Measurements from ENCODE around the gene IGFBP1.

The IGFBP1 gene

GRCh38 chr7:45917658-45918057 lies 29.4 kb downstream of the IGFBP1 start:
- Histone ChIP-seq H3K4me3 (ENCODE audit: low read depth in 1 of 5, low read length in 5 of 5) (peak overlapping the region; percentile 25 to 75 (median 40)), H3K9ac (ENCODE audit: low read length in 5 of 5) (no peak overlapping the region), H3K9me3 (ENCODE audit: control insufficient read depth in 5 of 5, low read length in 5 of 5) (no peaks in the 10 kb centered on the region), H3K27me3 (ENCODE audit: control insufficient read depth in 5 of 5, insufficient read depth in 4 of 5, low read length in 5 of 5) (peaks cover 0 to 22% (median 15%) of the 10 kb centered on the region in 5 donors), H3K4me1 (ENCODE audit: control insufficient read depth in 5 of 5, insufficient read depth in 5 of 5, low read length in 5 of 5) (peaks cover 2 to 49% (median 41%) of the 10 kb centered on the region in 5 donors), H3K36me3 (ENCODE audit: control insufficient read depth in 5 of 5, insufficient read depth in 5 of 5, low read length in 5 of 5) (peaks cover 0 to 42% (median 28%) of the 10 kb centered on the region in 5 donors), H3K27ac (ENCODE audit: low read depth, low read length) (no peak overlapping the region)

DNA sequence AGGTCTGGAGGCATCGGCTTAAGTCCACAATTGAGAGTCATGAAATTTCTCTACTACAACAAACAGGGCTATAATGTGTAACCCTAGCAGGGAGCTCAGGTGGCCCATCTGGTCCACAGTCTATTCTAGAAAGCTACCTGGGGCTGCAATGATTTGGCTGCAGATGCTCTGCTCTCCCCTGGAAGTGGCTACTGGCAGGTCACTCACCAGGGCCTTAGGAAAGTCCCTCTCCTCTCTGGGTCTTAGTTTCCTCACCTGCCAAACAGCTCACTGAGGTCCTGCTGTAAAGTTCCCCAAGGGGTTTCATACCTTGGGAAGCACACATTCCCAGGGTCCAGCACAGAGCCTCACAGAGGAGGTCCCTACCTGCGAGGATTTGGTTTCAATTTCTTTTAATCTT lies 30.3 kb downstream of the IGFBP1 start:
- H3K9ac ChIP-seq (ENCODE audit: low read length in 5 of 5), result no peak overlapping the region
- peak overlapping the region in 2 of 5 donors; percentile 68 to 75 for H3K4me3 ChIP-seq (ENCODE audit: low read depth in 1 of 5, low read length in 5 of 5)
- H3K27me3 ChIP-seq (ENCODE audit: control insufficient read depth in 5 of 5, insufficient read depth in 4 of 5, low read length in 5 of 5), result peaks cover 0 to 22% (median 15%) of the 10 kb centered on the region in 5 donors
- H3K4me1 ChIP-seq (ENCODE audit: control insufficient read depth in 5 of 5, insufficient read depth in 5 of 5, low read length in 5 of 5), result peaks cover 2 to 57% (median 50%) of the 10 kb centered on the region in 5 donors
- no peak overlapping the region for H3K27ac ChIP-seq (ENCODE audit: low read depth, low read length)
- peaks cover 0 to 33% (median 20%) of the 10 kb centered on the region in 5 donors for H3K36me3 ChIP-seq (ENCODE audit: control insufficient read depth in 5 of 5, insufficient read depth in 5 of 5, low read length in 5 of 5)
- no peaks in the 10 kb centered on the region for H3K9me3 ChIP-seq (ENCODE audit: control insufficient read depth in 5 of 5, low read length in 5 of 5)

DNA sequence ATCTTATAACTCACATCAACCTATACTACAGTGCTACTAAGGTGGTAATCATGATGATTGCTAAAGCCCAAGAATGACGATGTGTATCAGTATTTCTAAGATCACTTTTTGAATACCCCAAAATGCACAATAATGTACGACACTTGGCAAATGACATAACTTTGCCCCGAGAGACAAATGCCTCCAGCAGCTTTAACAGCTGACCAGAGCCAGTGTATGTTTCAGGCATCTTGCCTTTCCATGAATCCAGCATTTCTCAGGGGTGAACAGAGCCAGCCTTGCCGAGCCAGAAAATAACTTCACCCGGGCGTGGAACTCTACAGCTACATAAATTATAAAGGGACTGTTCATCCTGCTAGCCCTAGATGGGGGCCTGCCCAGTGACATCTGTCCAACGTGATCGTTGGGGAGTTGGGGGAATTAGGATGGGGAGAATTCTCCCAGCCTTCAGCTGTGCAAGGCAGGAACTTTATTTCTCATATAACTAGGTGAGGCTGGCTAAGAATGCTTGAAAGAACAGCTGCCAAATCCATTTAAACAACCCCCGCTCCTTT lies 31.0 kb downstream of the IGFBP1 start:
- Histone ChIP-seq H3K27me3 (ENCODE audit: control insufficient read depth in 5 of 5, insufficient read depth in 4 of 5, low read length in 5 of 5) (peaks cover 0 to 22% (median 15%) of the 10 kb centered on the region in 5 donors), H3K9me3 (ENCODE audit: control insufficient read depth in 5 of 5, low read length in 5 of 5) (no peaks in the 10 kb centered on the region), H3K4me1 (ENCODE audit: control insufficient read depth in 5 of 5, insufficient read depth in 5 of 5, low read length in 5 of 5) (peaks cover 2 to 61% (median 53%) of the 10 kb centered on the region in 5 donors), H3K4me3 (ENCODE audit: low read depth in 1 of 5, low read length in 5 of 5) (peak overlapping the region; percentile 68 to 76 (median 70)), H3K36me3 (ENCODE audit: control insufficient read depth in 5 of 5, insufficient read depth in 5 of 5, low read length in 5 of 5) (peaks cover 0 to 29% (median 19%) of the 10 kb centered on the region in 5 donors), H3K27ac (ENCODE audit: low read depth, low read length) (no peak overlapping the region), H3K9ac (ENCODE audit: low read length in 5 of 5) (peak overlapping the region in 2 of 5 donors; percentile 9 to 26)

DNA sequence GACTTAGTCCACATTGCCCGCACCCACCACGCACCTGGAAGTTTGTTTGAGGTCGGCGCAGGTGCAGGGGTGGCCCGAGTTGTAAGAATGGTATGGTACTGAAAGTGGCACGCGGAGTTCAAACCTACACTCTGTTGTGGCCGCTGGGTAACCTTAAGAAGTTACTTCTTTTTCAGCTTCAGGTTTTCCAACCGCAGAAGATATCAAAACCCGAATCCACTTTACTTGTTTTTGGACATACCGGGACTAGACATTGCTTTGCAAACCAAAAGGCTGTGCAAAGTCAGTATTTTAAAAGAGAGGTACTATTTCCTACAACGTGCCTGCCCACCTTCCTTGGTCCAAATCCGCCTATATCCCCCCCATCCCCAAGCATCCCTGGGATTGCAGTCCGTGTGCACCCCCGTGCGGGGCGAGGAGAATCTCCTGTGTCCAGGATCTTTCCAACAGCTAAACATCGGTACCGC lies 31.7 kb downstream of the IGFBP1 start:
- Histone ChIP-seq H3K9ac (ENCODE audit: low read length in 5 of 5) (no peak overlapping the region), H3K4me1 (ENCODE audit: control insufficient read depth in 5 of 5, insufficient read depth in 5 of 5, low read length in 5 of 5) (peaks cover 2 to 61% (median 53%) of the 10 kb centered on the region in 5 donors), H3K36me3 (ENCODE audit: control insufficient read depth in 5 of 5, insufficient read depth in 5 of 5, low read length in 5 of 5) (peaks cover 0 to 22% (median 12%) of the 10 kb centered on the region in 5 donors), H3K4me3 (ENCODE audit: low read depth in 1 of 5, low read length in 5 of 5) (peak overlapping the region; percentile 68 to 76 (median 70)), H3K9me3 (ENCODE audit: control insufficient read depth in 5 of 5, low read length in 5 of 5) (no peaks in the 10 kb centered on the region), H3K27ac (ENCODE audit: low read depth, low read length) (no peak overlapping the region), H3K27me3 (ENCODE audit: control insufficient read depth in 5 of 5, insufficient read depth in 4 of 5, low read length in 5 of 5) (peaks cover 0 to 22% (median 15%) of the 10 kb centered on the region in 5 donors)

DNA sequence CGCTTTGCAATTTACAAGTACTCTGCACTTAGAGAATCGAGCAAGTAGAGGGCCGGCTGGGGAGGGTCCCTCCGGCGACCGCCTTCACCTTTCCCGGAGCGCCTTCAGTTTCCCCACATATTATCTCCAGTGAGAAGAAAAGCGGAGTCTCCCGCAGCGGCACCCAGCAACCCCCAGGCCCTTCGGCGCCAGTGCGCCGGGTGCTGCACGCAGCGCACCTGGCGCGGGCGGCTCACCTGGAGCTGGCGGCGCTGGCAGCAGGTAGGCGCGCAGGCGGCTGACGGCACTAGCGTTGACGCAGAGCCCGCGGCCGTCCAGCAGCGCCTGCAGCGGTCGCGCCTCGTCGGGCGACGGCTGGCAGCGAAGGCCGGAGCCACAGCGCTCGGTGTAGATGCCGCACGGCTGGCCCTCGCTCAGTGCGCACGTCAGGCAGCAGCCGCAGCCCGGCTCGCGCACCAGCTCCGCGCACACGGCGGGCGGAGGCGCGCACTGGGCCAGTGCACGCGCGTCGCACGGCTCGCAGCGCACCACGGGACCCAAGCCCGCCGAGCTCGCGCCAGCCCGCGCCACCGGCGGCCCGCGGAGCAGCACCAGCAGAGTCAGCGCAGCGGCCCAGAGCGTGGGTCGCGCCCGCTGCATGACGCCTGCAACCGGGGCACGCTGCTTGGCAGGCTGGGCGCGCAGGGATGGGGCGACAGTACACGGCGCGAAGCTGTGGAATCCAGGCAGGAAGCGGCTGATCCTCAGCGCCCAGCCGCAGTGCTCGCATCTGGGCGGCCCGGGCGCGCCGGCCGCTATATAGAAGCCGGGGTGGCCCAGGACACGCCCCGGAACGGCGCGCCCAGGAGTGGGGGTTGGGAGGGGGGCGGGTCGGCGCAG lies 32.5 kb downstream of the IGFBP1 start, which contains the start of gene IGFBP3:
Gene IGFBP3 (minus strand): TSS at position 771 of the 879 bp plus-strand sequence. CDS start 132 bp downstream, at position 639.
- H3K27me3 ChIP-seq (ENCODE audit: control insufficient read depth in 5 of 5, insufficient read depth in 4 of 5, low read length in 5 of 5), result peaks cover 0 to 22% (median 15%) of the 10 kb centered on the region in 5 donors
- H3K9me3 ChIP-seq (ENCODE audit: control insufficient read depth in 5 of 5, low read length in 5 of 5), result no peaks in the 10 kb centered on the region
- H3K27ac ChIP-seq (ENCODE audit: low read depth, low read length), result no peak within 1 kb of the TSS
- H3K9ac ChIP-seq (ENCODE audit: low read length in 5 of 5), result peak within 1 kb of the TSS in 1 of 5 donors; percentile 10
- H3K4me3 ChIP-seq (ENCODE audit: low read depth in 1 of 5, low read length in 5 of 5), result peak within 1 kb of the TSS; percentile 68 to 76 (median 70)
- peaks cover 2 to 61% (median 53%) of the 10 kb centered on the region in 5 donors for H3K4me1 ChIP-seq (ENCODE audit: control insufficient read depth in 5 of 5, insufficient read depth in 5 of 5, low read length in 5 of 5)
- H3K36me3 ChIP-seq (ENCODE audit: control insufficient read depth in 5 of 5, insufficient read depth in 5 of 5, low read length in 5 of 5), result peaks cover 0 to 15% (median 9%) of the 10 kb centered on the region in 5 donors

GRCh38 chr7:45921381-45921698 lies 33.1 kb downstream of the IGFBP1 start:
- H3K4me1 ChIP-seq (ENCODE audit: control insufficient read depth in 5 of 5, insufficient read depth in 5 of 5, low read length in 5 of 5), result peaks cover 2 to 61% (median 53%) of the 10 kb centered on the region in 5 donors
- H3K27me3 ChIP-seq (ENCODE audit: control insufficient read depth in 5 of 5, insufficient read depth in 4 of 5, low read length in 5 of 5), result peaks cover 0 to 19% (median 15%) of the 10 kb centered on the region in 5 donors
- no peak overlapping the region for H3K27ac ChIP-seq (ENCODE audit: low read depth, low read length)
- no peaks in the 10 kb centered on the region for H3K9me3 ChIP-seq (ENCODE audit: control insufficient read depth in 5 of 5, low read length in 5 of 5)
- H3K9ac ChIP-seq (ENCODE audit: low read length in 5 of 5), result peak overlapping the region in 1 of 5 donors; percentile 10
- H3K4me3 ChIP-seq (ENCODE audit: low read depth in 1 of 5, low read length in 5 of 5), result peak overlapping the region; percentile 64 to 75 (median 69)
- peaks cover 0 to 9% (median 5%) of the 10 kb centered on the region in 5 donors for H3K36me3 ChIP-seq (ENCODE audit: control insufficient read depth in 5 of 5, insufficient read depth in 5 of 5, low read length in 5 of 5)

DNA sequence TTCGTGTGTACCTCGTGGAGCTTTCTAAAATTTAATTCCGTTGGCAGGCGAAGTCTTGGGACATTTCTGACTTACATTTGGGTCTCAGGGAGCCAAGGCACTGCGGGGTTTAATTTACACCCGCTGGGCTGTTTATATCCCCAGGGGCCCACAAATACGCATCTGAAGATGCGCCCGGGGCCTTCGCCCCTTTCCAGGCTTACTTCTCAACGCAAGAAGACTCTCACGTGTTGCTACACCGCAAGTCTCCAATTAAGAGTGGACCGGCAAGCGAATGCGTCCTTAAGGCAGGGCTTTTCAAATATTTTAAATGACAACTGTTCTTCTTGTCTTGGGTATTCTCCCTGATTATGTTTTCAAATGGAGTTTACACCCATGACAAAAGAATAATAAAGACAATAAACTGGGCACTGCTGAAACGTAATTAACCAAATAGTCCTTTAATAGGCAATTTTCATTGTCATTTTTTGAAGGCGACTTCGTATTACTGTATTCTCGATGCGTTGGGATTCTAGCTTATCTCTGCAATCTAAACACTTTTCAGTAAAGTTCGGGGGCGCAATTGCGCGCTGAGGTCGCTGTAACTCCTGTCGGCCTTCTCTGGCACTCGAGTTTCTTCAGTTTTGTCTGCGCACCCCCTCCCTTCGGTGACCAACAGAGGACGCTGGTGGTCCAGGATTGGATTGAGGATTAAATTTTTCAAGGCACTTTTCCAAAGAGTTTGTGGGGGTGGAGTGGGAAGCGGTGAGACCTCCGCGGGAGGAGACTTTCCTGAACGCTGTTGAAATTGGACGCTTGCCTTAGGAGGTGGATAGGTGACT lies 33.6 kb downstream of the IGFBP1 start:
- Histone ChIP-seq H3K4me1 (ENCODE audit: control insufficient read depth in 5 of 5, insufficient read depth in 5 of 5, low read length in 5 of 5) (peaks cover 2 to 61% (median 53%) of the 10 kb centered on the region in 5 donors), H3K9me3 (ENCODE audit: control insufficient read depth in 5 of 5, low read length in 5 of 5) (no peaks in the 10 kb centered on the region), H3K36me3 (ENCODE audit: control insufficient read depth in 5 of 5, insufficient read depth in 5 of 5, low read length in 5 of 5) (peaks cover 0 to 3% (median 0%) of the 10 kb centered on the region in 5 donors), H3K27ac (ENCODE audit: low read depth, low read length) (no peak overlapping the region), H3K9ac (ENCODE audit: low read length in 5 of 5) (peak overlapping the region in 2 of 5 donors; percentile 10 to 44), H3K27me3 (ENCODE audit: control insufficient read depth in 5 of 5, insufficient read depth in 4 of 5, low read length in 5 of 5) (peaks cover 0 to 19% (median 15%) of the 10 kb centered on the region in 5 donors), H3K4me3 (ENCODE audit: low read depth in 1 of 5, low read length in 5 of 5) (peak overlapping the region; percentile 64 to 75 (median 69))

- H3K27me3 ChIP-seq (ENCODE audit: control insufficient read depth in 5 of 5, insufficient read depth in 4 of 5, low read length in 5 of 5), result peaks cover 0 to 18% (median 14%) of the 10 kb centered on the region in 5 donors
- H3K4me1 ChIP-seq (ENCODE audit: control insufficient read depth in 5 of 5, insufficient read depth in 5 of 5, low read length in 5 of 5), result peaks cover 2 to 58% (median 50%) of the 10 kb centered on the region in 5 donors
- H3K9me3 ChIP-seq (ENCODE audit: control insufficient read depth in 5 of 5, low read length in 5 of 5), result peaks cover 0 to 2% (median 0%) of the 10 kb centered on the region in 5 donors
- no peak overlapping the region for H3K27ac ChIP-seq (ENCODE audit: low read depth, low read length)
- peak overlapping the region in 4 of 5 donors; percentile 64 to 75 (median 69) for H3K4me3 ChIP-seq (ENCODE audit: low read depth in 1 of 5, low read length in 5 of 5)
- no peaks in the 10 kb centered on the region for H3K36me3 ChIP-seq (ENCODE audit: control insufficient read depth in 5 of 5, insufficient read depth in 5 of 5, low read length in 5 of 5)
- H3K9ac ChIP-seq (ENCODE audit: low read length in 5 of 5), result peak overlapping the region in 2 of 5 donors; percentile 10 to 44
Measured at GRCh38 chr7:45922810-45923209, 34.5 kb downstream of the IGFBP1 start.

DNA sequence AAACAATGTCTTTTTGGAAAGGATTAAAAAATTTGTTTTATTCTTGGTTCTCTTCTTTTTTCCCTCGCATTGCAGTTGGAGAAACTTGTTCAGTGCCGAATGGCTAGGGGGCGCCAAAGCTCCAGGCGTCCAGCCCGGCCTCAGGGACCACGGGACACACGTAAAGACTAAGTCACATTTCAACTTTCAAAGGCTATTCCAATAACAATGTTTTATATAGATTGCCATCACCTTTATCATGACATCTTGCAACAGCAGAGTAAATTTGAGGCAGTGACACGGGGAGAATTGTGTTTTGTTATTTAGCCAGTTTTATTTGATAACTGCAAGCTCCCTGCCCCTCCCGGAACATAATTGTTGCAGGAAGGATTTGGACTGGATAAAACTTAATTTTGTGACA lies 35.0 kb downstream of the IGFBP1 start:
- Histone ChIP-seq H3K9me3 (ENCODE audit: control insufficient read depth in 5 of 5, low read length in 5 of 5) (peaks cover 0 to 2% (median 0%) of the 10 kb centered on the region in 5 donors), H3K27ac (ENCODE audit: low read depth, low read length) (no peak overlapping the region), H3K9ac (ENCODE audit: low read length in 5 of 5) (no peak overlapping the region), H3K4me1 (ENCODE audit: control insufficient read depth in 5 of 5, insufficient read depth in 5 of 5, low read length in 5 of 5) (peaks cover 2 to 54% (median 46%) of the 10 kb centered on the region in 5 donors), H3K4me3 (ENCODE audit: low read depth in 1 of 5, low read length in 5 of 5) (peak overlapping the region in 4 of 5 donors; percentile 64 to 75 (median 69)), H3K36me3 (ENCODE audit: control insufficient read depth in 5 of 5, insufficient read depth in 5 of 5, low read length in 5 of 5) (no peaks in the 10 kb centered on the region), H3K27me3 (ENCODE audit: control insufficient read depth in 5 of 5, insufficient read depth in 4 of 5, low read length in 5 of 5) (peaks cover 0 to 14% (median 12%) of the 10 kb centered on the region in 5 donors)

Data from subcutaneous abdominal adipose tissue (tissue), 5 donors.